Karpas-422 (cell line): Measurements from ENCODE around the gene PCDHB1. TPM values are rescaled to one million over a fixed set of nuclear protein-coding genes. Genes with fewer than 3 reads are reported as not detected.

ENCODE experiments used
- DNase-seq: peaks from one replicate; pipeline ENCODE4 v3.0.0-alpha.2; 2015
- H2AFZ ChIP-seq: fragments of 200-600 bp; sonication (generic); 2 replicates; pipeline ENCODE4 v1.6.1; 2014; ENCODE audit warnings: antibody characterized with exemption, low read length, mixed read lengths
- H3K27ac ChIP-seq: fragments of 200-600 bp; sonication (generic); 2 replicates; pipeline ENCODE4 v1.5.1; 2014; ENCODE audit warnings: mild to moderate bottlenecking, low read length, moderate library complexity
- H3K27me3 ChIP-seq: fragments of 200-600 bp; sonication (generic); 2 replicates; pipeline ENCODE4 v1.6.1; 2014; ENCODE audit warnings: low read length, mixed read lengths
- H3K36me3 ChIP-seq: fragments of 200-600 bp; sonication (generic); 2 replicates; pipeline ENCODE4 v1.6.1; 2014; ENCODE audit warnings: low read length, mixed read lengths; ENCODE audit not compliant: insufficient read depth
- H3K4me1 ChIP-seq: fragments of 200-600 bp; sonication (generic); 2 replicates; pipeline ENCODE4 v1.6.1; 2014; ENCODE audit warnings: mild to moderate bottlenecking, low read length, mixed read lengths
- H3K4me2 ChIP-seq: fragments of 200-600 bp; sonication (generic); 2 replicates; pipeline ENCODE4 v1.6.1; 2014; ENCODE audit warnings: low read length, low read depth, mild to moderate bottlenecking; ENCODE audit not compliant: poor library complexity, severe bottlenecking
- H3K4me3 ChIP-seq: fragments of 200-600 bp; sonication (generic); 2 replicates; pipeline ENCODE4 v1.5.1; 2014; ENCODE audit warnings: mild to moderate bottlenecking, antibody characterized with exemption, low read length, mixed read lengths
- H3K79me2 ChIP-seq: fragments of 200-600 bp; sonication (generic); 2 replicates; pipeline ENCODE4 v1.6.1; 2014; ENCODE audit warnings: mild to moderate bottlenecking, low read length, mixed read lengths
- H3K9ac ChIP-seq: fragments of 200-600 bp; sonication (generic); 2 replicates; pipeline ENCODE4 v1.6.0; 2014; ENCODE audit warnings: low read length
- H3K9me2 ChIP-seq: fragments of 200-600 bp; sonication (generic), shearing (Covaris generic); replicated peaks from 2 replicates; pipeline ENCODE4 v1.6.0; 2014; ENCODE audit warnings: mild to moderate bottlenecking, low read length, moderate library complexity; ENCODE audit not compliant: insufficient read depth
- H3K9me3 ChIP-seq: fragments of 300-700, 200-600 bp; sonication (generic); 2 replicates; pipeline ENCODE4 v1.6.1; 2014; ENCODE audit warnings: low read length, mixed read lengths
- H4K20me1 ChIP-seq: fragments of 200-600 bp; sonication (generic); 2 replicates; pipeline ENCODE4 v1.6.1; 2014; ENCODE audit warnings: mild to moderate bottlenecking, antibody characterized with exemption, low read length, low read depth; ENCODE audit not compliant: insufficient read depth
- total RNA-seq: library from RNA; depleted of rRNA; stranded (reverse); fragments of >200 nt; shearing (Covaris generic); gene quantifications from 2 replicates; pipeline ENCODE4 v1.2.3, GENCODE V29; 2014; ENCODE audit warnings: low replicate concordance; rRNA removed

The PCDHB1 gene
- not detected in 2 replicates for total RNA-seq

GRCh38 chr5:141050622-141051520 is at the start of gene PCDHB1:
TSS of gene PCDHB1 (plus strand) at chr5:141051374. CDS start at chr5:141051471, 97 bp downstream.
- Histone ChIP-seq H2AFZ (no peak within 1 kb of the TSS), H3K9ac (no peak within 1 kb of the TSS), H3K4me3 (no peak within 1 kb of the TSS), H3K9me3 (no peaks in the 10 kb centered on the region), H3K36me3 (no peaks in the 10 kb centered on the region), H3K9me2 (no peaks in the 10 kb centered on the region), H3K4me2 (no peak within 1 kb of the TSS), H3K27me3 (no peaks in the 10 kb centered on the region), H3K4me1 (no peaks in the 10 kb centered on the region), H3K27ac (no peak within 1 kb of the TSS), H4K20me1 (no peaks in the 10 kb centered on the region), H3K79me2 (no peaks in the 10 kb centered on the region)
- DNase-seq: no peak

GRCh38 chr5:141001446-141001843 is 49.7 kb upstream of the PCDHB1 start:
- Histone ChIP-seq H3K9me3 (no peaks in the 10 kb centered on the region), H3K79me2 (no peaks in the 10 kb centered on the region), H3K4me2 (no peak overlapping the region), H3K27ac (no peak overlapping the region), H2AFZ (no peak overlapping the region), H3K4me1 (no peaks in the 10 kb centered on the region), H3K9ac (no peak overlapping the region), H3K4me3 (no peak overlapping the region), H4K20me1 (no peaks in the 10 kb centered on the region), H3K36me3 (no peaks in the 10 kb centered on the region), H3K9me2 (no peaks in the 10 kb centered on the region), H3K27me3 (no peaks in the 10 kb centered on the region)
- DNase-seq: no peak

- Histone ChIP-seq H3K27ac (no peak overlapping the region), H3K9me3 (no peaks in the 10 kb centered on the region), H2AFZ (no peak overlapping the region), H4K20me1 (no peaks in the 10 kb centered on the region), H3K4me1 (no peaks in the 10 kb centered on the region), H3K9me2 (no peaks in the 10 kb centered on the region), H3K36me3 (no peaks in the 10 kb centered on the region), H3K4me2 (no peak overlapping the region), H3K9ac (no peak overlapping the region), H3K27me3 (no peaks in the 10 kb centered on the region), H3K4me3 (no peak overlapping the region), H3K79me2 (no peaks in the 10 kb centered on the region)
- DNase-seq: no peak
Measured at GRCh38 chr5:141001844-141002604, 49.1 kb upstream of the PCDHB1 start.

GRCh38 chr5:141002605-141002965 is 48.6 kb upstream of the PCDHB1 start:
- H3K9me3 ChIP-seq: no peaks in the 10 kb centered on the region
- H3K27me3 ChIP-seq: no peaks in the 10 kb centered on the region
- no peaks in the 10 kb centered on the region for H3K9me2 ChIP-seq
- H3K27ac ChIP-seq: no peak overlapping the region
- no peak overlapping the region for H3K9ac ChIP-seq
- H3K36me3 ChIP-seq: no peaks in the 10 kb centered on the region
- H2AFZ ChIP-seq: no peak overlapping the region
- H3K4me2 ChIP-seq: no peak overlapping the region
- no peaks in the 10 kb centered on the region for H4K20me1 ChIP-seq
- H3K4me1 ChIP-seq: no peaks in the 10 kb centered on the region
- no peak overlapping the region for H3K4me3 ChIP-seq
- no peak for DNase-seq
- no peaks in the 10 kb centered on the region for H3K79me2 ChIP-seq

GRCh38 chr5:141003031-141003430 is 48.1 kb upstream of the PCDHB1 start:
- no peak overlapping the region for H3K9ac ChIP-seq
- H3K27me3 ChIP-seq: no peaks in the 10 kb centered on the region
- H3K4me2 ChIP-seq: no peak overlapping the region
- H3K9me3 ChIP-seq: no peaks in the 10 kb centered on the region
- no peak overlapping the region for H3K27ac ChIP-seq
- no peaks in the 10 kb centered on the region for H3K9me2 ChIP-seq
- no peaks in the 10 kb centered on the region for H3K4me1 ChIP-seq
- no peaks in the 10 kb centered on the region for H3K36me3 ChIP-seq
- no peak overlapping the region for H3K4me3 ChIP-seq
- no peaks in the 10 kb centered on the region for H4K20me1 ChIP-seq
- H3K79me2 ChIP-seq: no peaks in the 10 kb centered on the region
- H2AFZ ChIP-seq: no peak overlapping the region
- DNase-seq: no peak

GRCh38 chr5:141003791-141004611 is 47.2 kb upstream of the PCDHB1 start:
- Histone ChIP-seq H3K9ac (no peak overlapping the region), H3K4me2 (no peak overlapping the region), H2AFZ (no peak overlapping the region)

GRCh38 chr5:141007791-141008190 is 43.4 kb upstream of the PCDHB1 start:
- no peaks in the 10 kb centered on the region for H3K9me2 ChIP-seq
- no peaks in the 10 kb centered on the region for H3K36me3 ChIP-seq
- H3K4me2 ChIP-seq: no peak overlapping the region
- no peaks in the 10 kb centered on the region for H3K4me1 ChIP-seq
- no peak overlapping the region for H3K9ac ChIP-seq
- no peaks in the 10 kb centered on the region for H4K20me1 ChIP-seq
- no peak for DNase-seq
- no peak overlapping the region for H3K4me3 ChIP-seq
- H3K9me3 ChIP-seq: no peaks in the 10 kb centered on the region
- H3K27ac ChIP-seq: no peak overlapping the region
- no peak overlapping the region for H2AFZ ChIP-seq
- no peaks in the 10 kb centered on the region for H3K79me2 ChIP-seq
- H3K27me3 ChIP-seq: no peaks in the 10 kb centered on the region

More at GRCh38 chr5:141003791-141004611, 47.2 kb upstream of the PCDHB1 start:
- H3K27me3 ChIP-seq: no peaks in the 10 kb centered on the region
- no peaks in the 10 kb centered on the region for H4K20me1 ChIP-seq
- no peak overlapping the region for H3K4me3 ChIP-seq
- no peaks in the 10 kb centered on the region for H3K4me1 ChIP-seq
- H3K36me3 ChIP-seq: no peaks in the 10 kb centered on the region
- no peaks in the 10 kb centered on the region for H3K9me2 ChIP-seq
- no peaks in the 10 kb centered on the region for H3K79me2 ChIP-seq
- no peak overlapping the region for H3K27ac ChIP-seq
- DNase-seq: no peak
- H3K9me3 ChIP-seq: no peaks in the 10 kb centered on the region
